GM23338 (cell line): ENCODE results near the gene TSNAX. TPM values are rescaled to one million over a fixed set of nuclear protein-coding genes. Genes with fewer than 3 reads are reported as not detected.

Experiments
- ATAC-seq: fragments of 200-7000 bp; cut with Tn5 transposase; 3 replicates; pipeline ENCODE4 v1.9.1; 2020
- DNase-seq: peaks from one replicate; pipeline ENCODE4 v3.0.0-alpha.2; 2015; ENCODE audit warnings: low spot score
- H2AFZ ChIP-seq: fragments of 200-600 bp; sonication (generic); 2 replicates; pipeline ENCODE4 v1.8.0; 2016; ENCODE audit warnings: antibody characterized with exemption, mild to moderate bottlenecking, moderate library complexity
- H3F3A ChIP-seq: fragments of 200-600 bp; sonication (generic); replicated peaks from 2 replicates; pipeline ENCODE4 v1.8.0; 2017; ENCODE audit warnings: antibody characterized with exemption, mixed run types, low read depth
- H3K27ac ChIP-seq: fragments of 200-600 bp; sonication (generic); 2 replicates; pipeline ENCODE4 v1.6.1; 2016; ENCODE audit warnings: low read depth
- H3K27me3 ChIP-seq: fragments of 200-600 bp; sonication (generic); 2 replicates; pipeline ENCODE4 v1.8.0; 2016; ENCODE audit warnings: mild to moderate bottlenecking, mixed run types, moderate library complexity; ENCODE audit not compliant: insufficient read depth
- H3K36me3 ChIP-seq: fragments of 200-600 bp; sonication (generic); 2 replicates; pipeline ENCODE4 v1.8.0; 2016; ENCODE audit warnings: mild to moderate bottlenecking; ENCODE audit not compliant: insufficient read depth
- H3K4me1 ChIP-seq: fragments of 200-600 bp; sonication (generic); 2 replicates; pipeline ENCODE4 v1.8.0; 2016; ENCODE audit warnings: mild to moderate bottlenecking, moderate library complexity; ENCODE audit not compliant: insufficient read depth
- H3K4me2 ChIP-seq: fragments of 200-600 bp; sonication (generic); 2 replicates; pipeline ENCODE4 v1.7.1; 2017; ENCODE audit warnings: mixed run types
- H3K4me3 ChIP-seq: fragments of 200-600 bp; sonication (generic); 2 replicates; pipeline ENCODE4 v1.6.1; 2016; ENCODE audit warnings: mixed run types
- H3K79me2 ChIP-seq: fragments of 200-600 bp; sonication (generic); replicated peaks from 2 replicates; pipeline ENCODE4 v1.8.0; 2017; ENCODE audit warnings: mild to moderate bottlenecking; ENCODE audit not compliant: insufficient read depth
- H3K9me2 ChIP-seq: fragments of 200-600 bp; sonication (generic); 2 replicates; pipeline ENCODE4 v1.8.0; 2017; ENCODE audit not compliant: insufficient read depth
- H4K20me1 ChIP-seq: fragments of 200-600 bp; sonication (generic); replicated peaks from 2 replicates; pipeline ENCODE4 v1.8.0; 2017; ENCODE audit warnings: mild to moderate bottlenecking; ENCODE audit not compliant: insufficient read depth
- H3K27ac Mint-ChIP-seq: 2 replicates; pipeline ENCODE4 v1.8.0; 2020; ENCODE audit warnings: inconsistent platforms, mild to moderate bottlenecking, moderate library complexity, mixed read lengths
- H3K27me3 Mint-ChIP-seq: 3 replicates; pipeline ENCODE4 v1.8.0; 2022; ENCODE audit warnings: low read depth, mild to moderate bottlenecking, moderate library complexity, mixed read lengths, inconsistent platforms; ENCODE audit not compliant: insufficient read depth, poor library complexity
- H3K36me3 Mint-ChIP-seq: 3 replicates; pipeline ENCODE4 v1.8.0; 2021; ENCODE audit warnings: low read depth, mild to moderate bottlenecking, inconsistent platforms, moderate library complexity, mixed read lengths
- H3K4me1 Mint-ChIP-seq: 3 replicates; pipeline ENCODE4 v1.8.0; 2020; ENCODE audit warnings: mild to moderate bottlenecking, inconsistent platforms, mixed read lengths
- H3K4me3 Mint-ChIP-seq: 3 replicates; pipeline ENCODE4 v1.8.0; 2021; ENCODE audit warnings: moderate library complexity, mild to moderate bottlenecking, inconsistent platforms, mixed read lengths
- H3K9me3 Mint-ChIP-seq: 3 replicates; pipeline ENCODE4 v1.8.0; 2020; ENCODE audit warnings: moderate library complexity, mild to moderate bottlenecking, inconsistent platforms, mixed read lengths
- CREB1 ChIP-seq: fragments of 250-450 bp; sonication (Bioruptor Pico); IDR thresholded peaks from 2 replicates; pipeline ENCODE4 v1.5.0; 2020; ENCODE audit warnings: low read depth, mild to moderate bottlenecking, moderate library complexity
- EZH2phosphoT487 ChIP-seq: fragments of 200-600 bp; sonication (generic); IDR thresholded peaks from one replicate; pipeline ENCODE4 v1.8.1; 2018; ENCODE audit warnings: antibody characterized with exemption; ENCODE audit not compliant: unreplicated experiment
- POLR2AphosphoS5 ChIP-seq: IDR thresholded peaks from 2 replicates; pipeline ENCODE4 v1.6.1; 2016; ENCODE audit warnings: antibody characterized with exemption, low read depth
- STAT1 ChIP-seq: IDR thresholded peaks from one replicate; pipeline ENCODE4 v1.6.1; 2016; ENCODE audit warnings: antibody characterized with exemption; ENCODE audit not compliant: unreplicated experiment
- ZNF114 ChIP-seq: fragments of 250-450 bp; sonication (Bioruptor Pico); IDR thresholded peaks from 2 replicates; pipeline ENCODE4 v1.5.0; 2020; ENCODE audit warnings: mild to moderate bottlenecking, moderate library complexity
- polyA plus RNA-seq: library from polyadenylated mRNA; unstranded; fragments of >200 nt; fragmentation: Nextera tagmentation; extraction: Ambion mirVana; gene quantifications from 2 replicates; pipeline ENCODE4 v1.2.1, GENCODE V29; 2016
- total RNA-seq: library from RNA; depleted of rRNA; stranded (reverse); fragments of >200 nt; shearing (Covaris generic); gene quantifications from 2 replicates; pipeline ENCODE4 v1.2.3, GENCODE V29; 2014
- TF ChIP-seq, protein P1 (sequence below): IDR thresholded peaks from one replicate; pipeline ENCODE4 v1.6.1; 2018; ENCODE audit warnings: antibody characterized with exemption; ENCODE audit not compliant: unreplicated experiment
- TF ChIP-seq, protein P2 (sequence below): IDR thresholded peaks from 2 replicates; pipeline ENCODE4 v1.6.1; 2016; ENCODE audit warnings: antibody characterized with exemption
- TF ChIP-seq, protein P3 (sequence below), 2 experiments: fragments of 200-600 bp in 1 of 2; sonication (generic) in 1 of 2; conservative IDR thresholded peaks; 2 replicates each; pipeline versions ENCODE4 v1.5.1 to v1.6.1; 2016 to 2017; ENCODE audit warnings: antibody characterized with exemption in 2 of 2, low read depth in 2 of 2, mild to moderate bottlenecking in 2 of 2, moderate library complexity in 1 of 2

TSNAX gene
- total and polyA plus RNA-seq, 2 experiments from 2014 or later: 31.5 to 31.7 TPM

DNA sequence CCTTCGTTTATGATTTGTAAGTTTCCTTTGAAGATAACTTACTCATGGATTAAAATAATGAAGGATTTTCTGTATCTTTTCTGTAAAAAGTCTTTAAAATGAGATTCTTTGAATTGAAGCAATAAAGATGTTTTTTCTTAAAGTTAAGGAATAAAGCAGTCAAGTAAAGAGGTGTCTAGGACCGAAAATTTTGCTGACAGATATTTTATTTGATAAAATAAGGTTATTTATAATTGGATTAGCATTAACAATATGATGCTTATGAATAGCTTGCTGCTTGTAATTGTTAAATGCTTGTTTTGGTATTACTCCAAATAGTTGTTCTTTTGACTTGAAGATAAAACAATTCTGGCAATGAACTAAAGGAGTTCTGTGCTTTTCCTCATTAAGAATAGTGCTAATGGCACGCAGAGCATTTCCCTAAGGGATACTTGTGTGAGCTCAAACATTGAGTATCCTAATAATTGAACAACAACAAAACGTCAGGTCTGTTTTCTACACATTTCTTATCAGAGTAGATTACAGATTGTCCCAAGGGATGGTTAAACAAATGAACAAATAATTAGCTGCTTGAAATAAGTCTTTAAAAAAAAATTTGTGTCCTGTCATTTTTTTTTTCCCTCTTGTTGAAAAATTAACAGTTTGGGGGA, 16.6 kb downstream of the TSNAX start (continued):
- TF ChIP-seq, protein P1, sequence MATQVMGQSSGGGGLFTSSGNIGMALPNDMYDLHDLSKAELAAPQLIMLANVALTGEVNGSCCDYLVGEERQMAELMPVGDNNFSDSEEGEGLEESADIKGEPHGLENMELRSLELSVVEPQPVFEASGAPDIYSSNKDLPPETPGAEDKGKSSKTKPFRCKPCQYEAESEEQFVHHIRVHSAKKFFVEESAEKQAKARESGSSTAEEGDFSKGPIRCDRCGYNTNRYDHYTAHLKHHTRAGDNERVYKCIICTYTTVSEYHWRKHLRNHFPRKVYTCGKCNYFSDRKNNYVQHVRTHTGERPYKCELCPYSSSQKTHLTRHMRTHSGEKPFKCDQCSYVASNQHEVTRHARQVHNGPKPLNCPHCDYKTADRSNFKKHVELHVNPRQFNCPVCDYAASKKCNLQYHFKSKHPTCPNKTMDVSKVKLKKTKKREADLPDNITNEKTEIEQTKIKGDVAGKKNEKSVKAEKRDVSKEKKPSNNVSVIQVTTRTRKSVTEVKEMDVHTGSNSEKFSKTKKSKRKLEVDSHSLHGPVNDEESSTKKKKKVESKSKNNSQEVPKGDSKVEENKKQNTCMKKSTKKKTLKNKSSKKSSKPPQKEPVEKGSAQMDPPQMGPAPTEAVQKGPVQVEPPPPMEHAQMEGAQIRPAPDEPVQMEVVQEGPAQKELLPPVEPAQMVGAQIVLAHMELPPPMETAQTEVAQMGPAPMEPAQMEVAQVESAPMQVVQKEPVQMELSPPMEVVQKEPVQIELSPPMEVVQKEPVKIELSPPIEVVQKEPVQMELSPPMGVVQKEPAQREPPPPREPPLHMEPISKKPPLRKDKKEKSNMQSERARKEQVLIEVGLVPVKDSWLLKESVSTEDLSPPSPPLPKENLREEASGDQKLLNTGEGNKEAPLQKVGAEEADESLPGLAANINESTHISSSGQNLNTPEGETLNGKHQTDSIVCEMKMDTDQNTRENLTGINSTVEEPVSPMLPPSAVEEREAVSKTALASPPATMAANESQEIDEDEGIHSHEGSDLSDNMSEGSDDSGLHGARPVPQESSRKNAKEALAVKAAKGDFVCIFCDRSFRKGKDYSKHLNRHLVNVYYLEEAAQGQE: no peak

DNA sequence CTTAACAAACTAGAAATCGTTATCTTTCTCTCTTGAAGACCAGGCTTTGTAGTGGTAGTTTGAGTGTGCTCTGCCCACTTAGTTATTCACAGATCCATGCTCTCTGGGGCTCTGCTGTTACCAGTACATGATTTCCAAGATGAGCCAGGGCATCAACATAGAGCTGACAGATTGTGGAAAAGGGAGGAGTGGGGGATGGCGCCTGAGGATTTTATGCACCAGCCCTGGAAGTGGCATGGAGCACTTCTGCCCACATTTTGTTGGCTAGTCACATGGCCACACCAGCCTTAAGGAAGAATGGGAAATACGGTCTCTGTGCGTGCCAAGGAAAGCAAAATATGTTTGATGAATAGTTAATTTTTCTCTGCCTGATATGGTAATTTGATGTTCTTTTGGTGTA, 18.2 kb downstream of the TSNAX start:
- no peaks in the 10 kb centered on the region for H3K9me2 ChIP-seq
- H3K27ac Mint-ChIP-seq: no peak overlapping the region; the same call in 1 of the 2 replicates
- TF ChIP-seq, protein P1: no peak
- TF ChIP-seq CREB1 (CRISPR knock-in tag) (no peak), EZH2phosphoT487 (no peak), STAT1 (no peak), POLR2AphosphoS5 (no peak), ZNF114 (CRISPR knock-in tag) (no peak)
- TF ChIP-seq, protein P2, sequence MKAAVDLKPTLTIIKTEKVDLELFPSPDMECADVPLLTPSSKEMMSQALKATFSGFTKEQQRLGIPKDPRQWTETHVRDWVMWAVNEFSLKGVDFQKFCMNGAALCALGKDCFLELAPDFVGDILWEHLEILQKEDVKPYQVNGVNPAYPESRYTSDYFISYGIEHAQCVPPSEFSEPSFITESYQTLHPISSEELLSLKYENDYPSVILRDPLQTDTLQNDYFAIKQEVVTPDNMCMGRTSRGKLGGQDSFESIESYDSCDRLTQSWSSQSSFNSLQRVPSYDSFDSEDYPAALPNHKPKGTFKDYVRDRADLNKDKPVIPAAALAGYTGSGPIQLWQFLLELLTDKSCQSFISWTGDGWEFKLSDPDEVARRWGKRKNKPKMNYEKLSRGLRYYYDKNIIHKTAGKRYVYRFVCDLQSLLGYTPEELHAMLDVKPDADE: no peak
- TF ChIP-seq, protein P3, sequence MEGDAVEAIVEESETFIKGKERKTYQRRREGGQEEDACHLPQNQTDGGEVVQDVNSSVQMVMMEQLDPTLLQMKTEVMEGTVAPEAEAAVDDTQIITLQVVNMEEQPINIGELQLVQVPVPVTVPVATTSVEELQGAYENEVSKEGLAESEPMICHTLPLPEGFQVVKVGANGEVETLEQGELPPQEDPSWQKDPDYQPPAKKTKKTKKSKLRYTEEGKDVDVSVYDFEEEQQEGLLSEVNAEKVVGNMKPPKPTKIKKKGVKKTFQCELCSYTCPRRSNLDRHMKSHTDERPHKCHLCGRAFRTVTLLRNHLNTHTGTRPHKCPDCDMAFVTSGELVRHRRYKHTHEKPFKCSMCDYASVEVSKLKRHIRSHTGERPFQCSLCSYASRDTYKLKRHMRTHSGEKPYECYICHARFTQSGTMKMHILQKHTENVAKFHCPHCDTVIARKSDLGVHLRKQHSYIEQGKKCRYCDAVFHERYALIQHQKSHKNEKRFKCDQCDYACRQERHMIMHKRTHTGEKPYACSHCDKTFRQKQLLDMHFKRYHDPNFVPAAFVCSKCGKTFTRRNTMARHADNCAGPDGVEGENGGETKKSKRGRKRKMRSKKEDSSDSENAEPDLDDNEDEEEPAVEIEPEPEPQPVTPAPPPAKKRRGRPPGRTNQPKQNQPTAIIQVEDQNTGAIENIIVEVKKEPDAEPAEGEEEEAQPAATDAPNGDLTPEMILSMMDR (conservative IDR thresholded peaks at IDR 0.05; ENCODE audit: low read depth in 2 of 2): no peak

More for the DNA sequence above, 18.2 kb downstream of the TSNAX start:
- Mint-ChIP-seq H3K27me3 (no peaks in the 10 kb centered on the region), H3K9me3 (no peaks in the 10 kb centered on the region), H3K4me3 (no peak overlapping the region), H3K4me1 (peaks cover 14% of the 10 kb centered on the region; the same call in 2 of the 3 replicates), H3K36me3 (peaks cover 12% of the 10 kb centered on the region)
- Histone ChIP-seq H3K4me3 (no peak overlapping the region), H3K36me3 (0 out of 2 replicates have a peak, but pooled peaks cover 5% of the 10 kb centered on the region), H2AFZ (no peak overlapping the region), H3F3A (no peaks in the 10 kb centered on the region), H3K27me3 (no peaks in the 10 kb centered on the region), H3K27ac (no peak overlapping the region), H4K20me1 (peaks cover 18% of the 10 kb centered on the region), H3K79me2 (peaks cover 11% of the 10 kb centered on the region; the same call in 1 of the 2 replicates), H3K4me1 (0 out of 2 replicates have a peak, but pooled peaks cover 4% of the 10 kb centered on the region), H3K4me2 (no peak overlapping the region)
- no peak for DNase-seq
- no peak for ATAC-seq
